Muscle of arm (tissue), 12 donors: Measurements from ENCODE around the gene PASD1. TPM values are rescaled to one million over a fixed set of nuclear protein-coding genes. Genes with fewer than 3 reads are reported as not detected.

Experiments
- DNase-seq: peaks from one replicate; pipeline ENCODE4 v3.0.0-alpha.2; 2013
- polyA plus RNA-seq, 12 donors: library from polyadenylated mRNA; unstranded; fragments of 120-200 nt; gene quantifications; one replicate each; pipeline ENCODE4 v1.2.1, GENCODE V29; 2013; ENCODE audit not compliant: insufficient read length in 12 of 12

Gene PASD1
- polyA plus RNA-seq, 12 donors = 0.11 to 0.24 (median 0.12) TPM; not detected in 8

DNA sequence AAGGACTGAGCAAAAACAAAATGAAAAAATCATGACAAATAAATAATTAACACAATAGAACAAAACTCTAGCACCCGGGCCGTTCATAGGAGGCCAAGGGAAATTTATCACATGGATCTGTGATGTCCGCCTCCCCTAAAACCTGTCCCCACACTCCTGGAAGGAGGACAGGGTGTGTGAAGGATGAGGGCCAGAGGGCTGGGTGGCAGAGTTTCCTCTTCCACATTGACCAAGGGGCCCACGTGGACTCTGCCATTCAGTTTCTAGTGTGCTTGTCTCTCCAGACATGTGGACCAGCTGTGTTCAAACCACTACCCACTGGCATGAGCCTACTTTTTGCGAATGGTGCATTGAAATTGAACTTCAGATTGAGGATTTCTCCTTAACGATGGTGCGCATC, 138.1 kb downstream of the PASD1 start:
- no peak for DNase-seq

DNA sequence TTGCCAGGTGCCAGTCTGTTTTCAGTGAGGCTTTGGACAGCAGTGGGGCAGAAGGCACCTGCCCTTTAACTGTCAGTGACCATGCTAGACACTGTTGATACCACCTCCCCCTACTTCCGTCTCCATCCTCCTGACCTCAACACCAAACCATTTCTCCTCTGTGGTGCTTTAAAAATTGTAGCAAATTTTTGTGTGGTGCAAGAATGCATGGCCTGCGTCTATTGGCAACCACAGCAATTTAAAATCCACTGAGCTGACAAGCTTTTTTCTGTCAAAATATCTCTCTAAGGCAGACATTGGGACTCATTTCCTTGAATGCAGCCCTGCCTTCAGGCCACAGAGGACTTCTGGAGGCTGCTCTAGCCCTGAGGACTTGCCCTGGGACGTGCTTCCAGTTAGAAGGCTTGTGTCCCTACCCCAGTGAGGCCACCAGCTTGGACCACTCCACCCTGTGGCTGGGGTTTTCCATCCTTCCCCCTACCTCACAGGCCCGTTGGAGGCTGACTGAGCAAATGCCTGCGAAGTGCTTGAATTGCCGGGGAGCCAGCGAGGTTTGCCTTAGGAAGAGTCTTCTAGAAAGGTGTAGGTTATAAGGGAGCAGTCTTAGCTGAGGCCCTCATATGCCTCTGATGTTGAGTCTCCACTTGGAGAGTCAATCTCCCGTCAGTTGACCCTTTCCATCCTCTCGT, 138.7 kb downstream of the PASD1 start:
- no peak for DNase-seq

DNA sequence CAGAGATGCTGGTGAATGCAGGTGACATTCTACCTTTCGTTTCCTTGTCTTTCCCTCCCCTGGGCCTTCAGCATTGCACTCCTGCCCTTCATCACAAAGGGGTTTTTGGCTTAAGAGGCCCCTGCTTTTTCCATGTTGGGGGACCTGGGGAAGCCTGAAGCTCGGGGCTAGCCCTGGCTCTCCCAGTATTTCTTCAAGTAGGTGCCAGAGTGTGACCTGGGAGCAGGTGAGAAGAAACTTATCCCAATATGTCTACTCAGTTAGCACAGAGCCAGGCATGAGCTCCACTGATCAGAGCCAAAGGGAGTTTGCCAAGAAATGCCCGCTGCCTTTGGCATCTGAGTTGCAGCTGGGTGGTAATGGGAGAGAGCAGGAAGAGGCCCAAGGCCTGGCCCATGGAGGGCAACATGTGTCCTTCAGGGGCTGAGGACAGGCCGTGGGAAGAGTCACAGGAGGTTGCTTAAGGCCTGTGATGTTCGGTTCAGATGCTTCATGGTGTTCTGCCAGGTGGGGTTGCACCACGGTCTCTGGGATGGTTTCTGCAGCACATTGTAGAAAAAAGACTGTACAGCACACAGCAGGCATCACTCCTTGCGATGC, 139.4 kb downstream of the PASD1 start:
- no peak for DNase-seq

DNA sequence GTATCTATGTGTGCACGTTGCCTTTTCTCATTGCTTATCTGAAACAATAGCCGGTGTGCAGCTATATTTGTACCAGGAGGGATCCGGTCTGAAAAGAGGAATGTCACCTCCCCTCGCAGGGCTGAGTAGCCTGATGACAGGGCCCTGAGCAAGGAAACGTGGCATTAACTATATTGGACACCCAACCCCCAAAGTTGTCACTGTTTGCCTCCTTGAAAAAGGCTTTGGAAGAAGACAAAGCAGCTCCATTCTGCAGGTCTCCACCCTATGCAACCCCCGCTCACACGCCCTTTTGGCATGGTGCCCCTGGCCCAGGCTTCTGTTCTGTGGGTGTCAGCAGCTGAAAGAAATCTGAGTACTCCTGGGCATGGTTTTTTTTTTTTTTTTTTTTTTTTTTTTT, 140.0 kb downstream of the PASD1 start:
- DNase-seq = peak; percentile 70

DNA sequence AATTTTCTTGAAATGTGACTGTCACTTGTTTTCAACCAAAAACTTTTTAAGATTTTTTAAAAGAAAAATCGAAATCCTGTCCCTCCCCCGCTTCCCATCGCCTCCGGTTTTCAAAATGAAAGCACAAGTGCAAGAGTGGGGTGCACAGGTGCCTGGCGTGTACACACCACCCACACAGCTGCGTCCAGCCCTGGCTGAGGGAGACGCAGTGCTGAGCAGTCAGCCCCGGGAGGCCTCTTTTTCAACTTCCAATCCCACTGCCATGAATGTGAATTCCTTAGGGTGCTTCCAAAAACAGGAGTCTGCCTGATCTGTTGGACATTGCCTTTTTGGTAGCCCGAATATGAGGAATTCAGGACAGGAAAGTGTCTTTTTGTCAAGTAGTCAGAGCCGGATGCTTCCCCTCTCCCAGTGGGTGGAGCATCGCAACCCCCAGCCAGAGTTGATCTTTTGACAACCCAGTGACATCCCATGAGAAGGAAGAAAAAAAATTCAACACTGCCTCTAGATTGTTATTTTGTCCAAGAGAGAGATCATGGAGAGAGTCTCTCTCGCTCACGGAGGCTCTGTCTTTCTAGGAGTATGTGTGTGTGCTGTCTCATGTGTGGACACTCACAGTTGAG, 140.7 kb downstream of the PASD1 start:
- no peak for DNase-seq

DNA sequence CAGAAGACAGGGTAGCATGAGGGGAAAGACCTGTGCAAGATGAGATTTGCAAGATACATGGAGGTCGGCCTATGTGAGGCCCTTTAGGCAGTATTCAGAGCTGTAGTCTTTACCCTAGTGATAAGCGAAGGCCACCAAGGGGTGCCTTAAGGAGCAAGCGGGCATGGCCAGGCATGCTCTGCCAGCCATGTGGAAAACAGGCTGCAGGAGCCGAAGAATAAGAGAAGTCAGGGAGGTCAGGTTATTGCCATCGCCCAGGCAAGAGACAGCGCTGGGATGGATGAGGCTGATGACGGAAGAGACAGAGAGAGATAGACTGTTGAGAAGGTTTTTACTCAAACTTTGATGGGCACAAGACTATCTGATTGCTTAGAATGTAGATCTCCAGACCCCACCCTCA, 145.3 kb downstream of the PASD1 start:
- DNase-seq = no peak

DNA sequence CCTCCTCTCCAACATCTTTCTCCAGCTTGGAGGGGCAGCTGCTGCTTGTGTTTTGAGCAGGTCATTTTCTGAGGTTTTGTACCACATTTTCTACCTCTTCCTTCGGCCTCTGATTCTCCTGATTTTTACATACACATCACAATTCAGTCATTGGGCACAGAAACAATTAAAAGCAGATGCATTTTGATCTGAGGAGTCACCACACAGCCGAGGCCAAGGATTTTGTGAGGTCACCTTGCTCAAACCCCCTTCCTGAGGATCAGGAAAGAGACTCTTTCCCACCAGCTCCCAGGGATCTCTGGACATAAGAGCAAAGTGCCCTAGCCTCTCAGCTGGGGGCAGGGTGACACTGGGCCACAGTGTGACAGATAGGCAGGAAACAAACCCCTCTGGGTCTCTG, 147.0 kb downstream of the PASD1 start:
- no peak for DNase-seq

DNA sequence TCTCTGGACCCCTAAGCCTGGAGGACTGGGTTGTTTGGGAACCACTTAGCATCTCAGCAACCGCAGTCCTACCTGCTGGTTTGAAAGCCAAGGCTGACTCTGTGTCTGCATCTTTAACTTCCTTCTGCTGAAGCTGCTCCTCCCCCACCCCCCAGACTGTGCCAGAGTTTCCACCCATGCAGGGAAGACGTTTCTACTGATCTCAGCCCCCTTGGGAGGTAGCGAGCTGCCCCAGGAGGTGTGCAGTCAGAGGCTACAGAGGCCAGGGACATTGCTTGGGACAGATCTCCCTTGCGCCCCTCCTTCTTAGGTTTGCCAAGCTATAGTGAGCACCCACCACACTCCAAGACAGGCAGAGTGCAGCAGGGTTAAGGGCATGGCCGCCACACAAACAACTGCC, 147.7 kb downstream of the PASD1 start:
- no peak for DNase-seq

DNA sequence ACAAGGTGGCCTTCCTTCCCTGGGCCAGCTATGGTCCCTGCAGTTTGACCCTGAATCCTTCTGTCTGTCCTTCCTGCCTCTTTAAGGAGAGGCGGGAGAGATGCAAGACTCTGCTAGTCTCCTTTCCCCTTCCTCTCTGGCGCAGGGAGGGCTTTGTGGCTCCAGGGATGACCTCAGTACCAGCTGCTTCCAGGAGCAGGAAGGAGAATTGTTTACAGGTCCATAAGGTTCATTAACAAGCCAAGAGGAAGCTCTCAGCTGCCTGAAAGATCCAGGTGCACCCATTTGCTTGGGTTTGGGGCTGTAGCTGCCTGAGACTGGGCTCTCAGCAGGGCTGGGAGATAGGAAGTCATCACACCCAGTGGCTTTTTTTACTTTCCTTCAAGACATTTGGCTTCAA, 148.3 kb downstream of the PASD1 start:
- peak; percentile 62 for DNase-seq

DNA sequence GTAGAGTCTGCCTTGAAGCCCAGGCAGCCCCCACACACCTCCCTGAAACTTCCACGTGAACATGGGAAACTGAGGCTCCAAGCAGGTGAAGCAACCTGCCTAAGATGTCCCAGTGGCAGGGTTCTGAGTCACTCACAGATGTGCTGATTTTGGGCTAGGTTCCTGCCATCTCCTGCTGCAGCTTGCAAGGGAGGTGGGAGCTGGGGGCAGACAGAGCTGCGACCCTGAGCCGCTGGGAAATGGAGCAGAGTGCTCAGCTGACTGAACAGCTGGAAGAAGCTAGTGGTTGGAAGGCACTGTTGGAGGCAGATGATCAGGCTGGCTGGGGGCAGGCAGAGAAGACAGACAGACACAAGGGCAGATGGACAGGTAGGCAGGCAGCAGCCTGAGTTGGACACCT, 148.8 kb downstream of the PASD1 start:
- no peak for DNase-seq

DNA sequence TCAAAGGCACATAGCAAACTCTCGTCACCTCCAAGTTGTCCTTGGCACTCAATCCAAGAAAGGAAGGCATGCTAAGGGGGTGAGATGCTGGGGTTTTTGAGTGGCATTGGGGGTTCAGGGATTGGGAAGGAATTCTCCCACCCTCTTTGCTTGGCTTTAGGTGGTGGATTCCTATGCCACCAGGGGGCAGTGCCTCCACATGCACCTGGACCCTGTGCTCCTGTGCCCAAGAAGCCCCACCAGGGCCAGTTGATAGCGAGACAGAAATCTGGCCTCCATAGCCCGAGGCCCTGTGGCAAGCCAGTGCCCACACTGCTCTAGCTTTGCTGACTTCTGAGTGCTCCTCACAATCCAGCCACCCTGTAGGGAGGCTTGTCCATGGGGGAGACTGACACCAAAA, 150.4 kb downstream of the PASD1 start:
- DNase-seq = no peak

DNA sequence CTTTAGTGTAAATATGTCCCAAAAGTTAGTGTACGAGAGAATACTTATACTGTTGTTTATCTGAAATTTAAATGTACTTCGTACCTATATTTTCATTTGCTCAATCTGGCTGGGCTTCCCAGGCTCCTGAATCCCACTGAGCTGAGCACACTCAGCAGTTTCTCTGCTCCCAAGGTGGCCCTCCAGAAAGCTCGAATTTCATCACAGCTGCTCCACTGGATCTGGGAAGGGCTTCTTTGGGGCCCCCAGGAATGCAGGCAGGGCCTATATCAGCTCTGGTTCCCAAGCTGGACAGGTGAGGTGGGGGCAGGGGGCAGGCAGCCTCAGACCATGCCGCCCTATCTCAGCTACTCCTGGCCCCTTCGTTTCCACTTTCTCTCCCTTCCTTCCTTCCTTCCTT, 150.9 kb downstream of the PASD1 start:
- no peak for DNase-seq

DNA sequence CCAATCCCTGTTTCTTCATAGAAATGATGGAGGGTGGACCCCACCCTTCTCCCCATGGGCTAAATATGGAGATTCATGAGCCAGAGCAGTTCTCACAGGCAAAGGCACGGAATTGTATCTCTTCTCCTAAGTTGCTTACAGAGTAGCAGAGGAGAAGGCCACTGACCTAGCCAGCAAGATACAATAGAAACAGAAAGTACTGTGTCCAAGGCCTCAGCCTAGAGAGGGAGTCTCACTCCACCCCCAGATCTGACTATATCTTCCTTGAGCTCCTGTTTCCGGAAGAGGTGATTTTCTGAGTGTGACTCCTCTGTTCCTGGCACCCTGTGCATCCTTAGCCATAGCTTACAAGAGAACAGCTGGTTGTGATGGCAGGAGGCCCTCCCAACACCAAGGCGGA, 152.3 kb downstream of the PASD1 start, which contains the start of gene FATE1:
FATE1 (plus strand) TSS at position 284 of the 400 bp plus-strand sequence; CDS start at position 369, 85 bp downstream.
- DNase-seq = no peak

DNA sequence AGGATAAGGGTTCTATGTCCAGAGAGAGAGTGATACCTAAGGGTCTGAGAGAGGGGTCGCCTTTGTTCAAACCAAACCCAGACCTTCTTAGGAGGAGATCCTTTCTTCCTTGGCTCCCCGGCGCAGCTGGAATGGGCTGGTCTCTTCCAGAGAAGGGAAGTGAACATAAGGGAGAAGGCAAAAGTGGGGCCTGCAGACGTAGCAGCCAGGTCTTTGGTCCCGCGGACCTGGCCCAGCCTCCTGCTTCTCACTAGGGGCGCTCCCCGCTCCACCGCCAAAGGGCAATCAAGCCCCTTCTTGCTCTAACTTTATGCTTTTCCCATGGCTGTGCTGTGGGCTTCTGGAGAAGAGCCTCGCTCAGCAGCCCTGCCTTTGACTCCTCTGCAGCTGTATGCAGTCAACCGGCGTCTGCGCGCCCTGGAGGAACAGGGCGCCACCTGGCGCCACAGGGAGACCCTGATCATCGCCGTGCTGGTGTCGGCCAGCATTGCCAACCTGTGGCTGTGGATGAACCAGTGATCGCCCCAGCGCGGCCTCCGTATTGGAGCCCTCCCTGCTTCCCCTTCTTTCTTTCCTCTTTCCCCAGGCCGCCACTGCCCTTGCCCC, 158.9 kb downstream of the PASD1 start:
- DNase-seq = no peak

DNA sequence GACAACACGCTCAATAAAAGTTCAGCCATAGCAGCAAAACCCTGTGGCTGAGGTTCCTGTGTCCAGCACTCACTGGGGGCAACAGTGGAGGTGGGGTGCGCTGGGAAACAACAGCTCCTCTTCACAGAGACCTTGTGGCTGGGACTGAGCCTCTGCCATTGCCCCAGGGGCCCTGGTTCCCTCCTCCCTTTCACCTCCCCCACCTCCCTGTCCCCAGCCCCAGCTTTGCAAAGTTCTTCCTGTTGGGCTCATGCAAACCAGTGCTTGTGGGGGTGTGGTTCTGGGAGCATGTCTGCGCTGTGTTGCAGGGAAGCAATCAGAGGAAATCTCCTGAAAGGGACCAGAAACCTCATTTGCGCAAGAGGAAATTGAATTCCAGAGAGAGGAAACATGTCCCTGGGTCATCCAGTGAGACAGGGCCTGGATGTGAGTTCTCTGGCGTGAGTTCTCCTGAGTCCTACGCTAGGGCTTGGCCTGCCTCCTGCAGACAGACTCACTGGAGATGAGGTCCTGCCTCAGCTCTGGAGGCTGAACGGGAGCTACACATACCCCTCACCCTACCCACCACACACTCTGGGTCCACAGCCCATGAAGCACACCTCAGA, 159.8 kb downstream of the PASD1 start:
- DNase-seq = no peak

DNA sequence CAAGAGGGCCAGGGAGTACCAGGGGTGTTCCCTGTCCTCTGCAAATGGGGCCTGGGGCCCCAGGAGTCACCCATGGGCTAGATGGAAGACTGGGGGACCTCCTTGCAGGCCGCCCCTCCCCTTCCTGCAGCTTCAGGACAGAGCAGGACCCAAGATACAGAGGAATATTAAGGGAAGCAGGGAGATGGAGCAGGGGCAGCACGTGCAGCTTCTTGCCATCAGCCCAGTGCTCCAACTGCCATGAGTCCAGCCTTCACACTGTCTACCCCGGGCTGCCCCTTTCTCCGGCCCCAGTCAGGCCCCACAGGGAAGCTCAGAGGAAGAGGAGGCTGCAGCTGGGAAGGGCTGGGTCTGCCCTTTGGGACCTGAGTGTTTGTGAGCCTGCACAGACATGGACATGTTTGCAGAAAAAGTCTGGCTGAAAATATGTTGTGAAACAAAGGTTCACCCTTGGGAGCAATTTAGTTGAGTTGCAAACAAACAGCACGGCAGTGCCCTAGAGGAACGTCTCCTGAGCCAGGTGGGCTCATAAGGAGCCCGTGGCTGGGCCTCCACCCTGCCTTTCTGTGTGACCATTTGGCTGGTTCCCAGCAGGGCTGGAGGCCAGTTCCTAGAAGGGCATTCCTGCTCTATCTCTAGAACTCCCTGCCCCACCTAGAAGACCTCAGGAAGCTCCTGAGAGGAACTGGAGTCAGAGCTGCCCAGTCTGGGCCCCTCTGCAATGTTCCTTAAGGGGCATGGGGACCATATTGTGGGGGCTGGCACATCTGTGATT, 161.3 kb downstream of the PASD1 start:
- DNase-seq = no peak

DNA sequence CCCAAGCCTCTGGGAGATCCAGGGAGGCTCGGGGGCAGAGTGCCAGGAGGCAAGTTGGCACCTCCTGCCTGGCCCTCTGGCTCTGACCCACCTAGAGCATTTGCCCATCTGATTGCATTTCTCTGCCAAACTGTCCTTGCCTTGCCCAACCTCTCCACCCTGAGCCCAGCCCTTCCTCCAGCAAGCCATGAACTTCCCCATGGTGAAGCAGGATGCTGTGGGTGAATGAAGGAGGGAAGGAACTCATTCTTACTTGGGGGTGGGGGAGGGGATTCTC, 161.8 kb downstream of the PASD1 start:
- no peak for DNase-seq

Other genes with a start within 250 kb of the PASD1 start
- gene VMA21, start 166.5 kb upstream of the PASD1 start, polyA plus RNA-seq = 10 to 100 TPM in 11 of 12 donors, not detected in 1; 15.8 to 31.4 (median 18.5) TPM
- gene PRRG3, start 131.8 kb downstream of the PASD1 start, polyA plus RNA-seq = 10 to 100 TPM; 17.4 to 69.6 (median 33.1) TPM
- 1 to 10 TPM in 8 of 12 donors, under 1 TPM in 2, not detected in 2; 0.71 to 2.6 (median 1.7) TPM for gene FATE1, start 152.4 kb downstream of the PASD1 start, polyA plus RNA-seq
- under 1 TPM in 1 of 12 donors, not detected in 11; 0.07 TPM for gene CNGA2, start 171.1 kb downstream of the PASD1 start, polyA plus RNA-seq